ENCODE measurements around the gene CHTOP. TPM values are rescaled to one million over a fixed set of nuclear protein-coding genes. Genes with fewer than 3 reads are reported as not detected.
"Not testable (repeated sequence)": the region's sequence is repeated elsewhere in the genome, so short reads cannot be mapped to it uniquely, and the experiment has no call there.

CHTOP gene
- total RNA-seq, 2 donors from 2014 or later, result 83.3 to 91.3 TPM

GRCh38 chr1:153626904-153627714, 6.8 kb upstream of the CHTOP start, which contains the start of gene S100A13:
S100A13 (minus strand) TSS chr1:153627505; CDS start chr1:153626472, 1,033 bp downstream.
- ATAC-seq (peak; percentile 16 to 35), DNase-seq (ENCODE audit: low spot score in 2 of 2) (no peak)
- no peaks in the 10 kb centered on the region for H3K9me3 Mint-ChIP-seq
- no peaks in the 10 kb centered on the region for H3K36me3 Mint-ChIP-seq
- peak within 1 kb of the TSS; percentile 45 to 81 for H3K27ac Mint-ChIP-seq

GRCh38 chr1:153627715-153628626, 5.9 kb upstream of the CHTOP start, which contains the start of gene S100A1:
S100A1 (plus strand) TSS chr1:153628434; CDS start chr1:153630522, 2,088 bp downstream.
- H3K27ac Mint-ChIP-seq, result peak within 1 kb of the TSS; percentile 62 to 81
- peak in 1 of 2 donors; percentile 17 for ATAC-seq

GRCh38 chr1:153628638-153629342, 5.1 kb upstream of the CHTOP start:
- ATAC-seq, result no peak
- peak overlapping the region; percentile 32 to 50 for H3K27ac Mint-ChIP-seq
- H3K9me3 Mint-ChIP-seq, result no peaks in the 10 kb centered on the region
- DNase-seq (ENCODE audit: low spot score in 2 of 2), result no peak
- H3K36me3 Mint-ChIP-seq, result peaks cover 1 to 12% of the 10 kb centered on the region in 2 donors

More at GRCh38 chr1:153627715-153628626, 5.9 kb upstream of the CHTOP start, which contains the start of gene S100A1:
- no peak for DNase-seq (ENCODE audit: low spot score in 2 of 2)
- H3K9me3 Mint-ChIP-seq, result no peaks in the 10 kb centered on the region
- H3K36me3 Mint-ChIP-seq, result peaks cover 0 to 6% of the 10 kb centered on the region in 2 donors

GRCh38 chr1:153629343-153629665, 4.6 kb upstream of the CHTOP start:
- H3K27ac Mint-ChIP-seq, result peak overlapping the region; percentile 4 to 62
- no peak for DNase-seq (ENCODE audit: low spot score in 2 of 2)
- H3K9me3 Mint-ChIP-seq, result no peaks in the 10 kb centered on the region
- H3K36me3 Mint-ChIP-seq, result peaks cover 6 to 17% of the 10 kb centered on the region in 2 donors
- ATAC-seq, result no peak

GRCh38 chr1:153629971-153630370, 3.9 kb upstream of the CHTOP start:
- ATAC-seq (no peak), DNase-seq (ENCODE audit: low spot score in 2 of 2) (no peak)
- no peaks in the 10 kb centered on the region for H3K9me3 Mint-ChIP-seq
- H3K27ac Mint-ChIP-seq, result peak overlapping the region in 1 of 2 donors; percentile 62
- H3K36me3 Mint-ChIP-seq, result peaks cover 10 to 24% of the 10 kb centered on the region in 2 donors

- Mint-ChIP-seq H3K27ac (peak overlapping the region in 1 of 2 donors; percentile 55), H3K36me3 (peaks cover 10 to 25% of the 10 kb centered on the region in 2 donors), H3K9me3 (no peaks in the 10 kb centered on the region)
- ATAC-seq (no peak), DNase-seq (ENCODE audit: low spot score in 2 of 2) (no peak)
Observed at GRCh38 chr1:153630384-153630783, 3.5 kb upstream of the CHTOP start.

GRCh38 chr1:153631047-153632022, 2.5 kb upstream of the CHTOP start:
- Mint-ChIP-seq H3K9me3 (no peaks in the 10 kb centered on the region), H3K27ac (peak overlapping the region in 1 of 2 donors; percentile 88), H3K36me3 (peaks cover 10 to 29% of the 10 kb centered on the region in 2 donors)
- DNase-seq (ENCODE audit: low spot score in 2 of 2) (no peak), ATAC-seq (no peak)

GRCh38 chr1:153633161-153633753, 609 bp upstream of the CHTOP start:
- no peak for DNase-seq (ENCODE audit: low spot score in 2 of 2)
- Mint-ChIP-seq H3K36me3 (peaks cover 24 to 46% of the 10 kb centered on the region in 2 donors), H3K9me3 (no peaks in the 10 kb centered on the region), H3K27ac (peak overlapping the region; percentile 100)
- ATAC-seq, result no peak

GRCh38 chr1:153635872-153636271, 2.0 kb downstream of the CHTOP start:
- peak overlapping the region in 1 of 2 donors; percentile 88 for H3K27ac Mint-ChIP-seq
- H3K9me3 Mint-ChIP-seq, result no peaks in the 10 kb centered on the region
- H3K36me3 Mint-ChIP-seq, result peaks cover 24 to 48% of the 10 kb centered on the region in 2 donors
- DNase-seq (ENCODE audit: low spot score in 2 of 2) (no peak), ATAC-seq (no peak)

GRCh38 chr1:153636312-153636711, 2.4 kb downstream of the CHTOP start:
- DNase-seq (ENCODE audit: low spot score in 2 of 2), result no peak
- ATAC-seq, result no peak
- H3K36me3 Mint-ChIP-seq, result peaks cover 27 to 53% of the 10 kb centered on the region in 2 donors
- H3K27ac Mint-ChIP-seq, result peak overlapping the region; percentile 82 to 88
- no peaks in the 10 kb centered on the region for H3K9me3 Mint-ChIP-seq

GRCh38 chr1:153638261-153638660, 4.4 kb downstream of the CHTOP start:
- Mint-ChIP-seq H3K36me3 (peaks cover 41 to 64% of the 10 kb centered on the region in 2 donors), H3K9me3 (no peaks in the 10 kb centered on the region), H3K27ac (peak overlapping the region in 1 of 2 donors; percentile 7)
- ATAC-seq (no peak), DNase-seq (ENCODE audit: low spot score in 2 of 2) (no peak)

GRCh38 chr1:153639280-153639679, 5.4 kb downstream of the CHTOP start:
- no peak for DNase-seq (ENCODE audit: low spot score in 2 of 2)
- Mint-ChIP-seq H3K27ac (no peak overlapping the region), H3K9me3 (no peaks in the 10 kb centered on the region), H3K36me3 (peaks cover 45 to 64% of the 10 kb centered on the region in 2 donors)
- ATAC-seq, result no peak

- Mint-ChIP-seq H3K27ac (peak overlapping the region in 1 of 2 donors; percentile 31), H3K36me3 (peaks cover 49 to 65% of the 10 kb centered on the region in 2 donors)
- not testable (repeated sequence) for DNase-seq (ENCODE audit: low spot score in 2 of 2); ATAC-seq; H3K9me3 Mint-ChIP-seq
Observed at GRCh38 chr1:153640213-153640612, 6.3 kb downstream of the CHTOP start.

- ATAC-seq, result no peak
- H3K36me3 Mint-ChIP-seq, result peaks cover 56 to 71% of the 10 kb centered on the region in 2 donors
- H3K27ac Mint-ChIP-seq, result peak overlapping the region in 1 of 2 donors; percentile 26
- no peak for DNase-seq (ENCODE audit: low spot score in 2 of 2)
- H3K9me3 Mint-ChIP-seq, result no peaks in the 10 kb centered on the region
Observed at GRCh38 chr1:153640861-153641260, 7.0 kb downstream of the CHTOP start.

- H3K27ac Mint-ChIP-seq, result peak overlapping the region; percentile 12 to 26
- peaks cover 50 to 69% of the 10 kb centered on the region in 2 donors for H3K36me3 Mint-ChIP-seq
- ATAC-seq (no peak), DNase-seq (ENCODE audit: low spot score in 2 of 2) (peak in 1 of 2 donors; percentile 44)
- H3K9me3 Mint-ChIP-seq, result no peaks in the 10 kb centered on the region
Observed at GRCh38 chr1:153642161-153642560, 8.3 kb downstream of the CHTOP start.

All from activated naive CD4-positive, alpha-beta T cell treated with anti-CD3 and anti-CD28 coated beads, Interleukin-2, amount 50 U/mL, for 72 hours (primary cell).